NAMALWA (cell line): ENCODE data around the gene PRKCQ.
"Not testable (repeated sequence)": the region's sequence is repeated elsewhere in the genome, so short reads cannot be mapped to it uniquely, and the experiment has no call there.

Experiments used
- DNase-seq: peaks from one replicate; pipeline ENCODE4 v3.0.0-alpha.2; 2015; ENCODE audit warnings: low spot score

PRKCQ gene

DNA sequence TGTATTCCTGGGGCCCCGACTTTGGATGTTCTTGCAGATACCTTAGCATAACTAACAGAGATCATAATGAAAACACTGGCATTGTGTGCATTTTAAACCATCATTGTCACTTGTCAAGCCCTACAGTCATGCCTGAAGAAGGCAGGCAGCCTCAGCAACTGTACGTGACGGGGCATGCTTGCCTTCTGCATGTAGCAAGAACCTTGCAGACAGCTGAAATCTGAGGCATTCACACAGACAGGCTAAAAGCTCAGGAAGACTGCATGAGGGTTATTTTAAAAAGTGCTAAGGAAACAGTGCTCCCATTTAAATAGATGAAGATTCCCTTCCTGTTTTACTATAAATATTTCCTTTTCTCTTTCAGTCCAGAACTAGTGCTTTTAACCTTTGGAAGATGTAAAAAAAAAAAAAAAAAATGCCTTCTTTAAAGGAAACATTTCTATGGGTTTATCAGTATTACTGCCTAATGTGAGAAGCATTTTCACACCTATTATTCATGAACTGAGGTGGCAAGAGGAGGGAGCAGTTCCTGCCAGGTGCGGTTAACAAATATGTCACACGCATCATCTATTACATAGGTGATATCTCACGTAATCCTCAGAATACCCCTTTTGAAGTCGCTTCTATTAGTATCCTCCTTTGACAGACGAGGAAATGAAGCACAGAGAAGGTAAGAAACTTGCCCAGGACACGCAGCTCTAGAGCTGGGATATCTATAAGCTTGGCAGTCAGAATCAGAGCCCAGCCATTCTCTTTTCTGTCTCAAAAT lies 88.1 kb downstream of the PRKCQ start:
- DNase-seq: no peak

DNA sequence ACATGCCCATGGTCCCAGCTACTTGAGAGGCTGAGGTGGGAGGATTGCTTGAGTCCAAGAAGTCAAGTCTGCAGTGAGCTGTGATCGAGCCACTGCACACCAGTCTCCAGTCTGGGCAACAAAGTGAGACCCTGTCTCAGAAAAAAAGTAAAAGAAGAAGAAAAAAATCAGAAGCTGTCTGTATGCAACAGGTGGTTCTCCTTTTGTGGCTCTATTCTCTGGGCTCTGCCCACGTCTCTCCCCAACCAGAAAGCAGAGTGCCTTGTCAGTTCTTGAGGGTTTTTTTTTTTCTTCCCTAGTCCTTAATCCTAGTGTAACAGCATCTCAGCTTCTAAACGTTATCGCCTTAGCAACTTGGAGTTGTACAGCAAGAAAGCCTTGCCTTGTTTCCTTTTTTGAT lies 89.5 kb downstream of the PRKCQ start:
- DNase-seq: no peak

DNA sequence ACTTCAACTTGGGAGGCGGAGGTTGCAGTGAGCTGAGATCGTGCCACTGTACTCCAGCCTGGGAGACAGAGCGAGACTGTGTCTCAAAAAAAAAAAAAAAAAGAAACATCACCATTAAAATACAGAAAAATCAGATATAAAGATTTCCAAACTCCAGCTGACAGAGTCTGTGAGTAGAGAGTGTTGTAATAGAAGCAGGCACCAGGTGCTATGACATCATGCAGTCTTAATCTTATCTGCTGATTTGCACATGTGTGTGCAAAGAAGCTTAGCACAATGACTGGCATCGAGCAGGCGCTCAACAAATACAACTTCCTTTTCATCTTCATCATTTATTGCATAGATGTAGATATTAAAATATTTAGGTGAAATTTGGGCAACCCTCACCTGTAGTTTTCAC lies 92.2 kb downstream of the PRKCQ start:
- no peak for DNase-seq

DNA sequence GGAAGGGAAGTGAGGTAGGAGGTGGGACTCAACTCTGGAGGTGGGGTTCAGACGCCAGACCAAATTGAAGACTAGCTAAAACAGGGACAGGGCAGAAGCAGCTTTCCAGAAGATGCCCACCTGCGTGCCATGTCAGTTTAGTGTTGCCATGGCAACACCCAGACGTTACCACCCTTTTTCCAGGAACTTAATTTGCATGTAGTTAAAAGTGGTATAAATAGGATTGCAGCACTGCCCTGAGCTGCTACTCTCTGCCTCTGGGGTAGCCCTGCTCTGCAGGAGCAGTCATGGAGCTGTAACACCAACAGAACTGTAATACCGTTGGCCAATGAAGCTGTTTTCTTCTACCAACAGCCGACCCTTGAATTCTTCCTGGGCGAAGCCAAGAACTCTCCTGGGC lies 93.8 kb downstream of the PRKCQ start:
- no peak for DNase-seq

DNA sequence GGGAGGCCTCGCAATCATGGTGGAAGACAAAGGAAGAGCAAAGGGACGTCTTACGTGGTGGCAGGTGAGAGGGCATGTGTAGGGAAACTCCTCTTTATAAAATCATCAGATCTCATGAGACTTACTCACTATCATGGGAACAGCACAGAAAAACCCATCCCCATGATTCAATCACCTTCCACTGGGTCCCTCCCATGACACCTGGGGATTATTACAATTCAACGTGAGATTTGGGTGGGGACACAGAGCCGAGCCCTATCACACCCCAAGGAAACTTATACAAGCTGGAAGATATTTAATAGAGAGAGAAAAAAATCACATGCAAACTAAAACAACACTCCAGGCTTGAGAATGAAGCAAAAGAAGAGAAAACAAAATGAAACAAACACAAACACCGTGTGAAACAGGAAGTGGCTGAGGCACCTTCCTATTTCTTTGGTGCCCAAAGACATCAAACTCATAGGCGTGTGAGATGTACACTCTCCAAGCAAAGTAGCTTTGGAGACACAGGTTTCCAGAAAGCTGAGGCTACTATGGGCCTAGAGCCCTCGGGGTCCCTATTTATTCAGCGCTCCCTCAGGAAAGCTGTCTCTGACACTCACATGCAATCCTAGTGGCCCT lies 97.2 kb downstream of the PRKCQ start:
- no peak for DNase-seq

DNA sequence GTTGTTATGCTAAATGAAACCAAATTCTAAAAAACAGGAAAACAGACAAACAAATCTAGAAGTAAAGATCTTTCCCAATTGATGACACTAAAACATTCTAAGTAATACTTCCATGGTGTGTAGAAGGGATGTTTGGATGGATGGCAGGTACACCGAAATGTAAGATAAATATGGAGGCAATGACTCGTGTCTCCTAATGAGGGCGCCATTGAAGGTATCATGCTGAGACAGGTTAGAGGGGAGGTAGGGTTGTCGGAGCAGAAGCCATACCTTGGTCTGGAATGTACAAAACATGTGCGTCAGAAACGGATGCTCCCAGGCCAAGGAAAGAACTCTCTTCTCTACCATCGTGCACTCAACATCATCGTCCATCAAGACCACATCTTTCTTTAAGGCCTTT lies 101.4 kb downstream of the PRKCQ start:
- DNase-seq: no peak

DNA sequence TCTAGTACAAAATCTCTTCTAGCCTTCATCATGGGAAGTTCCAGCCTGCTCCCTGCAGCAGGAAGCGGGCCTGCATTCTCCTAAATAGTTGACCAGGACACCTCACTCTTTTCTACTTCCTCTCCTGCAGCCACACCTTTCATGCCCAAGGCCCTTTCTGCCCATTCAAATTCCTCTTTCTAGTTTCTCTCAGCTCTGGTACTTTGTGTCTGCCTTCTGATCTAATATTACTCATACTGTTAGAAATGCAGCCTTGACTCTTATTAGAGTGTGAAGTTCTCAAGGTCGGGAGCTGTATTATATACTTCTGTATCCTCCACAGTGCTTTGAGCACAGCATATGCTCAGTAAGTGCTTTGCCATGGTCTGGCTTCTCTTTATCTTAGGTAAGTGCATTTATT lies 103.1 kb downstream of the PRKCQ start:
- DNase-seq: no peak

DNA sequence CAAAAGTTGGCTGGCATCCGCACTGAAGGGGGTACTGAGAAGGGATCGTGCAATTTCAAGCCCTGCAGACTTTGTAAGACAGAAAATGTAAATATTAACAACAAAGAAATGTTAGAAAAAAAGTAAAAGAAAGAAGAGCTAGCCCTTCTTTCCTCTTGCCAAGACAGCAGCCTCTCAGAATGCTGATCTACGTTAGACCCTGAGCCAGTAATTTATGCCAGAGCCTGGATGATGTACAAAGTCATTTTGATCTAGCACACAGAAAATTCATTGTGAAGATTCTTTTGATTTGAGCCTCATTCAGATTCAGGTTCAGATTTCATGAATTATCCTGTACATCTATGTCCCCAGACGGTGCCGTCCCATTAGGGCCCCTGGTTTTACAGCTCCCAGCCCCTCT lies 105.2 kb downstream of the PRKCQ start:
- DNase-seq: no peak

DNA sequence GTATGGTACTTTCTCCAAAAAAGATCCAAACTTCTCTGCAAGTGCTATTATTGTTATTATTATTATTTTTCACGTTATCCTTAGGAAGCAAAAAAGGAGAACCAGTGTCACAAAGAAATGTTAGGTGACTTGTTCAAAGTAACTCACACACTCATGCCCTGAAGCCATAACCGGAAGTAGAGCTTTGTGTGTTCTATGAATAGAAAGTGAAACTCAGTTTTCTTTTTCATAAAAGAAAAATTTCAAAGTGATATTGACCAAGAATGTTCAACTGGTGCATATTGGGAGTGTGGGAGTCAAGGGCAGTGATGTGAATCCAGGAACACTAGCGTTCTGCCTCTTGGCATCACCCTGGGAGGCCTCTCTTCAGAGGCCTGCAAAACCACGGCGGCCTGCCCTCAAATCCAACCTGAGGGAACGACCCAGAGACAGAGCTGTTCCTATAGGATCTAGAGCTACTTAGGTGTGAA lies 106.1 kb downstream of the PRKCQ start:
- DNase-seq: peak; percentile 13

DNA sequence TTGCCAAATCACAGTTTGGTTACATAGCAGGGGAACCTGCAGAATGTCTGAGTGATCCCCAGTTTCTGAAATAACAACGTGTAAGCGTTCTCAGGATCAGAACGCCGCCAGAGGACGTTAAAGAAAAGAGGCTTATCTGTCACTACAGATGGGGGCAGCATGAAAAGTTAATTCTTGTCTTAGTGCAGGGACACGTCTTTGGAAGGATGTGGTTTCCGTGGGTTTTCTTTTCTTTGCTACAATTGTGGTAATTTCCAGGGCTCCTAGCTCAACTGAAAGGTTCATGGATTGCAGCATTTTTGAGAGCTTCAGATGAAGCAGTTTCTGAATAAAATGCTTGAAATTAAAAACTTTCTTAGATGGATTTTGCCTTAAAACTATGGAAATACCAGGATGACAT lies 106.6 kb downstream of the PRKCQ start:
- no peak for DNase-seq

DNA sequence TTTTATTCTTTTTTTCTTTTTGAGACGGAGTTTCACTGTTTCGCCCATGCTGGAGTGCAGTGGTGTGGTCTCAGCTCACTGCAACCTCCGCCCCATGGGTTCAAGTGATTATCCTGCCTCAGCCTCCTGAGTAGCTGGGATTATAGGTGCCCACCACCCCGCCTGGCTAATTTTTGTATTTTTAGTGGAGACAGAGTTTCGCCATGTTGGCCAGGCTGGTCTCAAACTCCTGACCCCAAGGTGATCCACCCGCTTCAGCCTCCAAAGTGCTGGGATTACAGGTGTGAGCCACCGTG lies 107.4 kb downstream of the PRKCQ start:
- not testable (repeated sequence) for DNase-seq

DNA sequence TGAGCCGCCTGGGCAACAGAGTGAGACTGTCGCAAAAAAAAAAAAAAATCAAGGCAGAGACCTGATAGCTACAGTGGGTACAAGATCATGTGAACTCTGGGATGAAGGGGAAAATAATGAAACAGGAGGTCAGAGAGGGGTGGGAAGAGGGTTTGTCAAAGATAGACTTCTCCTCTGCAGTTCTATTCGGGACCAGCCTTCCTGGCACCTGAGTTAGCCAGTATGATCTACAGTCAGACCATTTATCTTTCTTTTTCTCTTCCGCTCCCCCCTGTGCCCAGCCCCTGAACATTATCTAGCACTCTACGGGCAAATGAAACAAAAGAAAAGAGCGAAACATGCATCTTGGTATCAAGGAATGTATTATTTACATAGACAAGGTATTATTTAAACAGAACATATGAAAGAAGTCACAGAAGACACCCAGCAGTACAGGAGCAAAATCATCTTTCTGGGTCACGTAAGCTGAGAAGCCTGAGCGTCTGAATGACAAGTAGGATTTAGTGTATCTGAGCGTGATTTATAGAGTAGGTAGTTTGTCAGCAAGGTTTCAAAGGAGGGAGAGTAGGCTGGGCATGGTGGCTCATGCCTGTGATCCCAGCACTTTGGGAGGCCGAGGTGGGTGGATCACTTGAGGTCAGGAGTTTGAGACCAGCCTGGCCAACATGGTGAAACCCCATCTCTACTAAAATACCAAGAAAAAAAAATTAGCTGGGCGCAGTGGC lies 109.0 kb downstream of the PRKCQ start:
- no peak for DNase-seq

DNA sequence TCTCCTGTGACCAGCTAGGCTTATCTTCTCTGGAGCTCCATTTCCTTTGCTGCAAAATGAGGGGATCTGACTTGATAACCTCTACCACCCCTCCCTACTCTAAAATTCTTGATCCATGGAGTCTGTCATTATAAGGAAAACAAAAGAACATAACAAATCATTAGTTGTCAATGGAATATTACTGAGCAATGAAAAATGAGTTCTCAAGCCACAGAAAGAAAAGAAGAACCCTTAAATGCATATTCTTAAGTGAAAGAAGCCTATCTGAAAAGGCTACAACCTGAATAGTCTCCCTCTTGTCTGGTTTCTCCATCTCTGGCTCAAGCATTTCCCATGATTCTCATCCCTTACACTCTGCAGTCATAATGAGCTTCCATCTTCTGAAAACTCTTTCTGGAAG lies 110.4 kb downstream of the PRKCQ start:
- DNase-seq: no peak

DNA sequence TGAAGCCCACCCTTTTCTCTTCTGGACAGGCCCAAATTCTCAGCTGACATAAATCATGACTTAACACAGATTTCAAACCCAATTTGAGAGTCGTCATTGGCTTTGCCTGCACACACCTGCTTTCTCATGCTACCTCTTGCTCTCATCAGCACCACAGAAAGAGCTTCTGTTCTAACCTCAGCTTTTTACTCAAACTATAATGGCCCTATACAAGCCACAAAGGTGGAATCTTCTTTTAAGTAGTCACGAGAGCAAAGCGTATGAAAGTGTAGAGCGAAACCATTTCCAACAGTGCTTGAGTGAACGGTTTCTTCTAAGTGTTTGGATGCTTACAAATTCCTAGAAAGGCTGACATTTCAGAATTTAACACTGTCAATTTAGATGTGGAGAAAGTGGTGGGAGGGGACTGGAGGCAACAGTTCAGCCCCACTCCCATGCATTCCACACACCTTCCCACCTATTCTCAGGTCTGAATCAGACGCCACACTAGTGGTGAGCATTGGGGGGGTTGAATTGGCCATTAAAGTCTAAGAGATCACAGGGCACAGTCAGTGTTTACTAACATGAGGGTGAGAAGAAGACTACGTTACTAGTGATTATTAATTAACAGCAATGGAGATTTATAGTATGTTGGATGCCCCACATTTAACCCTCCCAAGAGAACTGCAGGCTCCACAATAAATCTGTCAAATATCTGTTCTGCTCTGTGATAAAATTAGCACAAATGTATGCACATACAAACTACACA lies 114.0 kb downstream of the PRKCQ start:
- no peak for DNase-seq

DNA sequence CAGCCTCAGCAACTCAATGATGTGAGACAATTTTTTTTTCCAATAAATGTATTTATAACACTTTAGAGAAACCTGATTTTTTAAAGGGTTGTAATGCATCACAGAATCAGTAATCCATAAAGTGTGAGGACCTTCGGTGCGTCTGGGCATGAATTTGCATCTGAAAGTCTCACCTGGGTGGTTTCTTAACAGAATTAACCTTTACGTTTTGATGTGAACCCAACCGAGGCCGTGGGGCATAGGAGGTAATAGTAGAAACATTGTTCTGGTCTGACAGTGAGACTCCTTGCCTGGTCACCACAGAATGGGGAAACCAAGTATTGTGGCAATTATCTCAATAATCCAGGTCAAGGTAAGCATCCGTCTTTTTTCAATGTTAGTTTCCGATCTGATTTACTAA lies 114.6 kb downstream of the PRKCQ start:
- no peak for DNase-seq

DNA sequence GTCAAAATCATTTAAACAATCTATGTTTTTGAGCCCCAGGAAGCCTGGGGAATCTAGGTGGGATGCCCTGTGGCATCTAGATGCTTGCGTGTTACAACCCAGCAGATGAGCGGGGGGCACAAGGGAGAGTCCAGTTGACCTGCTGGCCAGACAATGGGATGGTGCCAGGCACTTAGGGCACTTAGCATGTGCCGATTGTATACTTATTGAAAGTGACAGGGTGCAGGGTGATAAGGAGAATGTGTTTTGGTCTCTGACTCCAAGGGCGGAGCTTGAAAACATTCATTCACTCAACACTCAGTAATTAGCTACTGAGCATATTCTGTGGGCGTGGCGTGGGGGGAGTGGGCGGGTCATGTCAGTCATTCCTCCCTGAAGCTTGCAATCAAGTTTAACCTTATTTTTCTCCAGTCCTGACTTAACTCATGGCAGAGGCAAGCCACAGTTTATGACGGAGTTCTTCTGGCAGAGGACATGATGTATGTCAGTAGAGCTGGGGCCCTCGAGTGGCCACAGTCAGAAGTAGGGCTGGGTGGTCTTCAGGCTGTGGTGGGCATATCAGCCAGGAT lies 115.1 kb downstream of the PRKCQ start:
- no peak for DNase-seq

DNA sequence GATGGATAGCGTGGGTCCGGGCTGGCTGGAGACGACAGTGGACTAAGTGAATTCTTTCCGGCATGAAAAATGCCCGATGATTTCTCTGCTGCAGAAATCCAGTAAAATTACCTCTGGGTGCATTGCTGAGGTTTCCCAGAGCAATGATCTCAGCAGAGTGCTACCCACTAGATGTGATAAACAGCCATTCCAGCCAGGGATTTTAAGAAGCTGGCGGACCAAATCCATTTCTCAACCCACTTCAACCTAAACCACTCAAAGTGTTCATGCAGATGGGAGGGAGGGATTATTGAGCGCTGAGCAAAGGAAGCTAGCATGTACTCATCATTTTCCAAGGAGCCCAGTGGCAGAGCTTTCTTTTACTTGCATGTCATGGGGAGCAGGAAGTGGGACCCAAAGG lies 116.7 kb downstream of the PRKCQ start:
- DNase-seq: no peak

DNA sequence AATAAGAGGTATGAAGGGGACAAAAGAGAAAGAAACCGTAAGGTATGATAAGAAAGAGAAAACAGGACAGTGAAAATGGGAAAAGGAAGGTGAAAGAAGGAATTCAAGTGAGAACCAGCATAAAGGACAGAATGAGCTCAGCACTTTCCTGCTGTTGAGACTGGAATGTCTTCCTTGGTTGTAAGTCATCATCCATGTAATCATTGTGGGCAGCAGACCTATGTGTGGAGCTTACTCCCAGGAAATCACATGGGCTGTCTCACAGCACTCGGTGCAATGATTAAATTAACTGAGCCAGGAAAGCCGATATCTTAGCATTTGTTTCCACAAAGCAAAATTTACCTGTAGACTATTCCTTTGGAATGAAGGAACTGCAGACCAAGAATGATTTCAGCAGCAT lies 118.1 kb downstream of the PRKCQ start:
- no peak for DNase-seq

DNA sequence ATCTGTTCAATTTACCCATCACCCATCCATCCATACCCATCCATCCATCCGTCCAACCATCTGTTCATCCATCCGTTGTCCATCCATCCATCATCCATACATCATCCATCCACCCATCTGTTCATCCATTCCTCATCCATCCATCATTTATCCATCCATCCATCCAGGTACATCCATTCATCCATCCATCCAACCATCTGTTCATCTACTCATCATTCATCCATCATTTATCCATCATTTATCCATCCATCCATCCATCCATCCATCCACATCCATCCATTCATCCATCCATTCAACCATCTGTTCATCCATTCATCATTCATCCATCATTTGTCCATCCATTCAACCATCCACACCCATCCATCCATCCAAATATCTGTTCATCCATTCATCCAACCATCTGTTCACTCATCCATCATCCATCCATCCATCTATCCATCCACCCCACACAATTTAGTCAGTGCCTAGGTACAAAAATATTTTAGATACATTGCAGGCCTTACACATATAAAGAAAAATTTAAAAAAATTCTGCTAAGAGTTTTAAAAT lies 119.1 kb downstream of the PRKCQ start:
- DNase-seq: no peak

DNA sequence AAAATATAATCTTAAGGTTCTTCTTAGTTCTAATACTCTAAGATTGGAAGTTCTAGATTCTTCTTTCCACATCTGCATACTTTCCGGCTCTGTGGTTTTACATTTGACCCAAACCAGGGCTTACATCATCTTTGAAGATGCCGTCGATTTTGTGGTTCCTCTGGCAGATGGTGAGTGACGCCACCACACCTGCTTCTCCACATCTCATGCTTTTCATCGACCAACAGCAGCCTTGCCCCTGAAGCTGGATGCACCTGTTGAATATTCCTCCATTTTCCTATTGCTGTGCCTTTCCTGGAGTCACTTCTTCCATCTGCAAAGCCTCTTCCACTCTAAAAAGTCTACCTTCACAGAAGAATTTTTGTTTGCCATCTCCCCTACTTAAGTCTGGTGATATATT lies 121.3 kb downstream of the PRKCQ start:
- no peak for DNase-seq

DNA sequence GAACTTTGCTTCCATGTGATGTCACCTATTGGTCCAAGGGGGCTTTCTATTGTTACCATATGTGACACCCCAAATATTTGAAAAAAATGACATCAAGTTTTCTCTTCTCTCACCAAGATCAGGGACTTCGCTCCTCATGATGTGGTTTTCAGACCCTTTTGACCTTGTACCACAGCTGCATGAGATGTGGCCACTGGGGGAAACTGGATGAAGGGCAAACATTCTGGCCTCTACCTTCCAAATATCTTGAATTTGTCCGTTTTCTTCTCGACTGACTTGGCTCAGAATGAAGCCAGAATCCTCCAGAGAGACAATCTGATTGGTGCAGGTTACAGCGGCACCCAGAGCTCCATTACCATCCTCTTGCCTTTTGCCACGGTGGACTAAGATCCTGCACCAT lies 122.7 kb downstream of the PRKCQ start:
- DNase-seq: no peak

DNA sequence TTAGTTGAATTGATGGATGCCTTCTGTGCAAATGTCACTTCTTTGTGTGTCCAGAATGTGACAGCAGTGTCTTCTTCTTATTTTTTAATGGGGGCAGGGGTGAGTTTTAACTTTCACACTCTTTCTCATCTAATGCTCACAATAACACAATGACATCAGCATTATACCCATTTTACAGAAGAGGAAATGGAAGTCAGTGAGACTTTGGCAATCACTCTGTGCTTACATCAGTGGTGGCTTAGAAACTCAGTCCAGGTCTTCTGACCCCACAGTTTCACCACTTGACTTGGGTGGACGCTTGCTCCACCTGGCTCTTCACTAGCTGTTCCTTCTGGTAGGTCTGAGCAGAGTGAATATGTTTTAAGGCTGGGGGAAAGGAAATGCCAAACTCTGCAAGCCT lies 124.0 kb downstream of the PRKCQ start:
- DNase-seq: no peak
